Measurements from ENCODE around the gene PCGF3.

DNA sequence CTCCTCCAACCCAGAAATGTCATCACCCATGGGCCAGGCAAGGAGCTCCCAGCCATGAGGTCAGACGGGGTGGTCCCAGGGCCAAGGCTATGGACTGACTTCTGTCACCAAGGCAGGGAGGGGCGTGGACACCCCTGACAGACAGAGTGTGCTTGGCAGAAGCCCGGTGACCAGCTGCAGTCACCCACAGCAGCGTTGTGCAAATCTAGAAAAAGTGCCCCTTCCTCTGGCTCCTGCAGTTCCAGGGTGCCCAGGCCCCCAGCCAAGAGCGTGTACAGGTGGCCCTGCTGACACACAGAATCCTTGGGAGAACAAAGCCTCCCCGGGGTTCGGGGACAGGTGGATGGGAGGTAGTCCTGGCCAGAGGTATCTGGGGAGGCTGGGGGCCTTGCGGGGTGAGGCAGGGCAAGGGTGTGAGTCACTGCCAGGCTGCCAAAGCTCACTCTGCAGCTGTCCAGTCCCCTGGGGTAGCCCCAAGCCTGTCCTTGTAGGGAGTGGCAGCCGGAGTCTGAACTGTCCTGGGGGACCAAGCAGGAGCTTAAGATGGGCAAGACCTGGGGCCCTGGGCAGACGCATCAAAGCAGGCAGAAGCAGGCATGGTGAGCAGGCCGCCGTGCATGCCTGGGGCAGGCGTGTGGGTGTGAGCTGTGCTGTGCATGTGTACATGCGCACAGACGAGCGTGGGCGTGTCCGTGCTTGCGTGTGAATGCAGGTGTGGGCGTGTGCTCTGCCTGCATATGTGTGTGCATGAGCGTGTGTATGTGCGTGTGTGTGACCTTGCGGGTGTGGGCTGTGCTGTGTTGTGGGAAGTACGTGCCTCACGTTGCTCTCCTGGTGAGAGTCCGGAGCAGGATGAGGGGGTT, 28.0 kb upstream of the PCGF3 start:
- TF ChIP-seq POLR2AphosphoS5 (IDR thresholded peaks at IDR 0.05; ENCODE audit: low read depth, low read length): no peak
- TF ChIP-seq, protein P1, sequence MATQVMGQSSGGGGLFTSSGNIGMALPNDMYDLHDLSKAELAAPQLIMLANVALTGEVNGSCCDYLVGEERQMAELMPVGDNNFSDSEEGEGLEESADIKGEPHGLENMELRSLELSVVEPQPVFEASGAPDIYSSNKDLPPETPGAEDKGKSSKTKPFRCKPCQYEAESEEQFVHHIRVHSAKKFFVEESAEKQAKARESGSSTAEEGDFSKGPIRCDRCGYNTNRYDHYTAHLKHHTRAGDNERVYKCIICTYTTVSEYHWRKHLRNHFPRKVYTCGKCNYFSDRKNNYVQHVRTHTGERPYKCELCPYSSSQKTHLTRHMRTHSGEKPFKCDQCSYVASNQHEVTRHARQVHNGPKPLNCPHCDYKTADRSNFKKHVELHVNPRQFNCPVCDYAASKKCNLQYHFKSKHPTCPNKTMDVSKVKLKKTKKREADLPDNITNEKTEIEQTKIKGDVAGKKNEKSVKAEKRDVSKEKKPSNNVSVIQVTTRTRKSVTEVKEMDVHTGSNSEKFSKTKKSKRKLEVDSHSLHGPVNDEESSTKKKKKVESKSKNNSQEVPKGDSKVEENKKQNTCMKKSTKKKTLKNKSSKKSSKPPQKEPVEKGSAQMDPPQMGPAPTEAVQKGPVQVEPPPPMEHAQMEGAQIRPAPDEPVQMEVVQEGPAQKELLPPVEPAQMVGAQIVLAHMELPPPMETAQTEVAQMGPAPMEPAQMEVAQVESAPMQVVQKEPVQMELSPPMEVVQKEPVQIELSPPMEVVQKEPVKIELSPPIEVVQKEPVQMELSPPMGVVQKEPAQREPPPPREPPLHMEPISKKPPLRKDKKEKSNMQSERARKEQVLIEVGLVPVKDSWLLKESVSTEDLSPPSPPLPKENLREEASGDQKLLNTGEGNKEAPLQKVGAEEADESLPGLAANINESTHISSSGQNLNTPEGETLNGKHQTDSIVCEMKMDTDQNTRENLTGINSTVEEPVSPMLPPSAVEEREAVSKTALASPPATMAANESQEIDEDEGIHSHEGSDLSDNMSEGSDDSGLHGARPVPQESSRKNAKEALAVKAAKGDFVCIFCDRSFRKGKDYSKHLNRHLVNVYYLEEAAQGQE (IDR thresholded peaks at IDR 0.05; ENCODE audit: insufficient read depth in 1 of 2, low read depth in 2 of 2, low read length in 2 of 2): no peak
- no peak for TF ChIP-seq TAF1 (IDR thresholded peaks at IDR 0.05; ENCODE audit: borderline replicate concordance, insufficient read depth, low read length)
- TF ChIP-seq SIN3A (IDR thresholded peaks at IDR 0.05; ENCODE audit: borderline replicate concordance, insufficient read depth, low read length): no peak
